ENCODE results near the gene CES3.

GRCh38 chr16:66959704-66960161 is 1.3 kb upstream of the CES3 start:
- TF ChIP-seq CTCF (IDR thresholded peaks at IDR 0.05; ENCODE audit: insufficient read depth, low read length, poor library complexity, severe bottlenecking) (no peak), EZH2phosphoT487 (conservative IDR thresholded peaks at IDR 0.05; ENCODE audit: low read length) (no peak)
